PC-9 (cell line): ENCODE data around the gene FAM180A. TPM values are rescaled to one million over a fixed set of nuclear protein-coding genes. Genes with fewer than 3 reads are reported as not detected.

ENCODE experiments used
- BruUV-seq: library from RNA; stranded (reverse); fragments of 400-500 nt; replicated peaks from 2 replicates; lab custom pipeline; 2021; lab: Mats Ljungman, UMichigan
- CTCF ChIA-PET: fragments of 300-600 bp; sonication (Branson Sonifier 250); formaldehyde crosslinking; loops from one replicate; lab custom pipeline; 2022; ENCODE audit warnings: antibody characterized with exemption; lab: Charles Lee
- POLR2A ChIA-PET: fragments of 300-600 bp; sonication (Branson Sonifier 250); formaldehyde crosslinking; loops from one replicate; lab custom pipeline; 2022; ENCODE audit warnings: antibody characterized with exemption; ENCODE audit not compliant: unreplicated experiment; lab: Charles Lee
- DNase-seq, 2 experiments: peaks; one replicate each; pipeline versions ENCODE4 v3.0.0 to v3.0.0-alpha.2; 2015 to 2022; ENCODE audit warnings: mixed read lengths in 1 of 2
- H2AFZ ChIP-seq: fragments of 200-600 bp; sonication (generic); 2 replicates; pipeline ENCODE4 v1.8.1; 2017; ENCODE audit warnings: antibody characterized with exemption
- H3F3A ChIP-seq: fragments of 200-600 bp; sonication (generic); 2 replicates; pipeline ENCODE4 v1.8.1; 2017; ENCODE audit warnings: antibody characterized with exemption, mild to moderate bottlenecking, low read depth; ENCODE audit not compliant: insufficient read depth
- H3K27ac ChIP-seq: fragments of 200-600 bp; sonication (generic); 2 replicates; pipeline ENCODE4 v1.6.1; 2016; ENCODE audit warnings: mixed run types
- H3K27me3 ChIP-seq: fragments of 200-600 bp; sonication (generic); 2 replicates; pipeline ENCODE4 v1.6.1; 2016; ENCODE audit warnings: low read depth, mixed run types; ENCODE audit not compliant: insufficient read depth
- H3K36me3 ChIP-seq: fragments of 200-600 bp; sonication (generic); 2 replicates; pipeline ENCODE4 v1.6.1; 2016; ENCODE audit warnings: low read depth, mixed run types
- H3K4me1 ChIP-seq: fragments of 200-600 bp; sonication (generic); replicated peaks from 2 replicates; pipeline ENCODE4 v1.6.1; 2016; ENCODE audit warnings: mixed run types; ENCODE audit not compliant: insufficient read depth
- H3K4me2 ChIP-seq: fragments of 200-600 bp; sonication (generic); 2 replicates; pipeline ENCODE4 v1.6.1; 2017; ENCODE audit warnings: mixed run types
- H3K4me3 ChIP-seq: fragments of 200-600 bp; sonication (generic); 2 replicates; pipeline ENCODE4 v1.6.1; 2016; ENCODE audit warnings: mixed run types
- H3K79me2 ChIP-seq: fragments of 200-600 bp; sonication (generic); 2 replicates; pipeline ENCODE4 v1.6.1; 2017; ENCODE audit warnings: low read depth, mixed run types
- H3K9me2 ChIP-seq: fragments of 200-600 bp; sonication (generic); 2 replicates; pipeline ENCODE4 v1.8.1; 2017; ENCODE audit warnings: mild to moderate bottlenecking; ENCODE audit not compliant: insufficient read depth
- H3K9me3 ChIP-seq: fragments of 200-600 bp; sonication (generic); 2 replicates; pipeline ENCODE4 v1.8.1; 2016; ENCODE audit warnings: low read depth; ENCODE audit not compliant: insufficient read depth
- H4K20me1 ChIP-seq: fragments of 200-600 bp; sonication (generic); 2 replicates; pipeline ENCODE4 v1.8.1; 2017; ENCODE audit not compliant: insufficient read depth
- EZH2 ChIP-seq: fragments of 200-600 bp; sonication (generic); IDR thresholded peaks from 2 replicates; pipeline ENCODE4 v1.8.0; 2017; ENCODE audit warnings: antibody characterized with exemption, low read depth
- intact Hi-C: fragments of 100-400 bp; cut with micrococcal nuclease; formaldehyde crosslinking; loops from one replicate; pipeline ENCODE4 v1.10.0; 2022; ENCODE audit not compliant: unreplicated experiment
- total RNA-seq: library from RNA; stranded (reverse); gene quantifications from 2 replicates; pipeline ENCODE4 v1.2.3, GENCODE V29; 2021
- TF ChIP-seq, protein P1 (sequence below): fragments of 200-600 bp; sonication (generic); conservative IDR thresholded peaks from 2 replicates; pipeline ENCODE4 v1.6.1; 2017; ENCODE audit warnings: mixed run types, antibody characterized with exemption, mild to moderate bottlenecking, moderate library complexity

The FAM180A gene
- total RNA-seq, 1 experiment from 2014 or later = not detected

DNA sequence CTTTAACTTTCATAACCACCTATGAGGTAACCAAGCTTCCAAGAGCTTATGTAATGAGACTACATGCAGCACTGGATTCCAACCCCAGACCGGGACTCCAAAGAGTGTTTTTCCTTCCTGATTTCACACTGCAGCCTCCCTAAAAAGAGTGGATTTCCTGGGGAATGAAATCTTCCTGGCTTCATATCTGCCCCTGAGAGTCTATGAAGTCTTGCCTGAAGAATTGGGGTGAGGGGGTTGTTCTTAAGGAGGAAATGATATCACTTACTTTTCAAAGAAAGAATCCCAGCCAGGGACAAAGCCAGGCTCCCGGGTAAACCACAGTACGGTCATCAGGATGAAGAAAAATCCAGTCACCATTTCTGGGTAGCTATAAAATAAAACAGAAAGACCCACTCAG lies 56.6 kb downstream of the FAM180A start:
- no peaks in the 10 kb centered on the region for H3K79me2 ChIP-seq
- intact Hi-C loops = no loop called here
- TF ChIP-seq EZH2 = no peak
- TF ChIP-seq, protein P1, sequence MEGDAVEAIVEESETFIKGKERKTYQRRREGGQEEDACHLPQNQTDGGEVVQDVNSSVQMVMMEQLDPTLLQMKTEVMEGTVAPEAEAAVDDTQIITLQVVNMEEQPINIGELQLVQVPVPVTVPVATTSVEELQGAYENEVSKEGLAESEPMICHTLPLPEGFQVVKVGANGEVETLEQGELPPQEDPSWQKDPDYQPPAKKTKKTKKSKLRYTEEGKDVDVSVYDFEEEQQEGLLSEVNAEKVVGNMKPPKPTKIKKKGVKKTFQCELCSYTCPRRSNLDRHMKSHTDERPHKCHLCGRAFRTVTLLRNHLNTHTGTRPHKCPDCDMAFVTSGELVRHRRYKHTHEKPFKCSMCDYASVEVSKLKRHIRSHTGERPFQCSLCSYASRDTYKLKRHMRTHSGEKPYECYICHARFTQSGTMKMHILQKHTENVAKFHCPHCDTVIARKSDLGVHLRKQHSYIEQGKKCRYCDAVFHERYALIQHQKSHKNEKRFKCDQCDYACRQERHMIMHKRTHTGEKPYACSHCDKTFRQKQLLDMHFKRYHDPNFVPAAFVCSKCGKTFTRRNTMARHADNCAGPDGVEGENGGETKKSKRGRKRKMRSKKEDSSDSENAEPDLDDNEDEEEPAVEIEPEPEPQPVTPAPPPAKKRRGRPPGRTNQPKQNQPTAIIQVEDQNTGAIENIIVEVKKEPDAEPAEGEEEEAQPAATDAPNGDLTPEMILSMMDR = no peak
- POLR2A ChIA-PET = no interaction called here
- no peaks in the 10 kb centered on the region for H3F3A ChIP-seq
- no peak overlapping the region for H3K27ac ChIP-seq
- no peak overlapping the region for H2AFZ ChIP-seq
- H3K36me3 ChIP-seq = no peaks in the 10 kb centered on the region
- CTCF ChIA-PET = no interaction called here
- H4K20me1 ChIP-seq = no peaks in the 10 kb centered on the region; the same call in 1 of the 2 replicates
- H3K4me1 ChIP-seq = no peaks in the 10 kb centered on the region
- DNase-seq = no peak
- BruUV-seq = no TSS peak
- no peaks in the 10 kb centered on the region for H3K9me3 ChIP-seq
- H3K27me3 ChIP-seq = no peaks in the 10 kb centered on the region
- H3K9me2 ChIP-seq = no peaks in the 10 kb centered on the region
- H3K4me3 ChIP-seq = no peak overlapping the region
- no peak overlapping the region for H3K4me2 ChIP-seq

DNA sequence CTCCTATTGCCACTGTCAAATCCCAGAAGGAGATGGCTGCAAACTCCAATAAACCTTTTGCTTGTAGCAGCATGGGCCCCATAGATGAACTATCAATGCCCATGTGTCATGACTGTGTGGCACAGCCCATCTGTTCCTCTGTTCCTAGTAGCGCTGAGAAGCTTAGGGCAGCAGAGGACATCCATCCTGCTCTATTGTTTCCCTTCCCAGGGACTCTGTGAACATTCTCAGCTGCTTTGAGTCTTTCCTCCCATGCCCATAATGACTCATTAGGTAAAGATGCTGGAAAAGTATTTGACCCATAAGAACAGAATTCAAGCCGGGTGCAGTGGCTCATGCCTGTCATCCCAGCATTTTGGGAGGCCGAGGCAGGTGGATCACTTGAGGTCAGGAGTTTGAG lies 58.0 kb downstream of the FAM180A start:
- TF ChIP-seq, protein P1 = no peak
- TF ChIP-seq EZH2 = no peak
- ChIA-PET POLR2A (no interaction called here), CTCF (no interaction called here)
- no peaks in the 10 kb centered on the region for H3K4me1 ChIP-seq
- no peak for DNase-seq
- no peaks in the 10 kb centered on the region for H3K36me3 ChIP-seq
- intact Hi-C loops = no loop called here
- H3K9me3 ChIP-seq = no peaks in the 10 kb centered on the region
- no peak overlapping the region for H3K4me3 ChIP-seq
- H3K27ac ChIP-seq = no peak overlapping the region
- no peaks in the 10 kb centered on the region for H3K9me2 ChIP-seq
- H4K20me1 ChIP-seq = no peaks in the 10 kb centered on the region; the same call in 1 of the 2 replicates
- H3K79me2 ChIP-seq = no peaks in the 10 kb centered on the region
- no peaks in the 10 kb centered on the region for H3F3A ChIP-seq
- no TSS peak for BruUV-seq
- H3K27me3 ChIP-seq = no peaks in the 10 kb centered on the region
- H2AFZ ChIP-seq = no peak overlapping the region
- no peak overlapping the region for H3K4me2 ChIP-seq

DNA sequence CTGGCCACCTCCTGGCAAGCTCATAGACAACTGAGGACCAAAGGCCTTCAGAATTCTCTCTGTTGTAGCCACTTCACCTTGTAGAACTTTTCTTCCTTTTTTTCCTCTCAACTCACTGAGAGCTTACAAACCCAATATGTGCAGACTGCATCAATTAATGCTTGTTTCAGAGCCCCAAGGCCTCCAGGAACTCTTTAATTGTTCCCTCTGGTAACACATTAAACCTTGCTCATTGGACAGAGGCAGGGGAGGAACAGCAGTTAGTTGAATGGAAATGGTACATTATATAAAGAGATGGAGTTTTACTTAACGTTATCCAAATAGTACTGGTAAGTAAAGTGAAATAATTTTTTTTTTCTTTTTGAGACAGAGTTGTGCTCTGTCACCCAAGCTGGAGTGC lies 61.1 kb downstream of the FAM180A start:
- H3K4me2 ChIP-seq = no peak overlapping the region
- no peaks in the 10 kb centered on the region; the same call in 1 of the 2 replicates for H4K20me1 ChIP-seq
- no peak overlapping the region for H3K4me3 ChIP-seq
- no peak overlapping the region for H2AFZ ChIP-seq
- CTCF ChIA-PET = interaction anchor here (0.6 kb wide), 1 partner anchor 34 kb away, joined by 5 read pairs; no protein-coding TSS in a partner anchor
- TF ChIP-seq EZH2 = no peak
- TF ChIP-seq, protein P1 = no peak
- DNase-seq = no peak
- H3K27me3 ChIP-seq = no peaks in the 10 kb centered on the region
- no peak overlapping the region for H3K27ac ChIP-seq
- intact Hi-C loops = no loop called here
- no peaks in the 10 kb centered on the region for H3K9me3 ChIP-seq
- H3K9me2 ChIP-seq = no peaks in the 10 kb centered on the region
- peaks cover 4% of the 10 kb centered on the region; the same call in 1 of the 2 replicates for H3F3A ChIP-seq
- no TSS peak for BruUV-seq
- H3K36me3 ChIP-seq = no peaks in the 10 kb centered on the region
- peaks cover 5% of the 10 kb centered on the region; the same call in 1 of the 2 replicates for H3K4me1 ChIP-seq
- POLR2A ChIA-PET = no interaction called here
- H3K79me2 ChIP-seq = no peaks in the 10 kb centered on the region
